Measurements from ENCODE around the gene B3GNT9. TPM values are rescaled to one million over a fixed set of nuclear protein-coding genes. Genes with fewer than 3 reads are reported as not detected.

The B3GNT9 gene
- polyA plus RNA-seq, 1 of the 3 experiments (the other 2 are of a cell fraction), result 9.9 TPM

DNA sequence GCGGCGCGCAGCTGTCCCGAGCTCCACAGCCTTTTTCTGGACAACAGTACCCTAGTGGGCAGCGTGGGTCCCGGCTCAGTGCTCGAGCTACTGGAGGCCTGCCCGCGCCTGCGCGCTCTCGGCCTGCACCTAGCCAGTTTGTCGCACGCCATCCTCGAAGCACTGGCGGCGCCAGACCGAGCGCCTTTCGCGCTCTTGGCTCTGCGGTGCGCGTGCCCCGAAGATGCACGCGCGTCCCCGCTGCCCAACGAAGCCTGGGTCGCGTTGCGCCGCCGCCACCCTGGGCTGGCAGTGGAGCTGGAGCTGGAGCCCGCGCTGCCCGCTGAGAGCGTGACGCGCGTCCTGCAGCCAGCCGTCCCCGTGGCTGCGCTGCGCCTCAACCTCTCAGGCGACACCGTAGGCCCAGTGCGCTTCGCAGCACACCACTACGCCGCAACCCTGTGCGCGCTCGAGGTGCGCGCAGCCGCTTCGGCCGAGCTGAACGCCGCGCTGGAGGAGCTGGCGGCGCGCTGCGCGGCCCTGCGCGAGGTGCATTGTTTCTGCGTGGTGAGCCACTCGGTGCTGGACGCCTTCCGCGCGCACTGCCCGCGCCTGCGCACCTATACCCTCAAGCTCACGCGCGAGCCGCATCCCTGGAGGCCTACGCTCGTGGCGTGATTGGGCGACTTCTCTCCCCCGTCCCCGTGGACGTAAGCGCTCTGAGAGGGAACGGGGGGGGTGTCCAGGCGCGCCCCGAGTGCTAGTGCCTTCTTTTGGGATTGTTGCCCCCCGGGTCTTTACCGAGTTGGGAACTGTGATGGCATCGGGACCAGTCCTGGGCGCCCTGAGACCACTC, 12.6 kb upstream of the B3GNT9 start:
- TF ChIP-seq NRF1 (IDR thresholded peaks at IDR 0.05; ENCODE audit: low read depth, low read length) (peak; percentile 72), JUND (IDR thresholded peaks at IDR 0.05) (no peak), CHD2 (IDR thresholded peaks at IDR 0.05; ENCODE audit: low read length, partially characterized antibody) (peak; percentile 41)
- Histone ChIP-seq H3K9me3 (no peaks in the 10 kb centered on the region), H3K79me2 (ENCODE audit: insufficient read depth) (no peaks in the 10 kb centered on the region), H2AFZ (ENCODE audit: low read depth) (no peak overlapping the region), H3K4me1 (ENCODE audit: control insufficient read depth in 1 of 2, insufficient read depth in 2 of 2, low read depth in 1 of 2, low read length in 1 of 2) (peaks cover 4 to 30% of the 10 kb centered on the region in 2 experiments; a peak in 1 of 4 replicates), H3K27me3 (ENCODE audit: insufficient read depth) (no peaks in the 10 kb centered on the region), H4K20me1 (ENCODE audit: insufficient read depth) (no peaks in the 10 kb centered on the region), H3K9ac (no peak overlapping the region), H3K27ac (ENCODE audit: low read depth in 2 of 2, low read length in 1 of 2) (peak overlapping the region in 1 of 2 experiments; percentile 90; a peak in 2 of 4 replicates), H3K36me3 (replicated peaks in 1 of 2; ENCODE audit: control insufficient read depth in 1 of 2, insufficient read depth in 2 of 2, low read length in 1 of 2) (no peaks in the 10 kb centered on the region), H3K9me2 (no peaks in the 10 kb centered on the region), H3K4me3 (ENCODE audit: low read depth in 2 of 2, low read length in 1 of 2) (peak overlapping the region in 1 of 2 experiments; percentile 49; a peak in 2 of 4 replicates), H3K4me2 (peak overlapping the region; percentile 15; the same call in 1 of the 2 replicates), H3F3A (replicated peaks; ENCODE audit: insufficient read depth) (peaks cover 14% of the 10 kb centered on the region)
- CTCF ChIA-PET, result interaction anchor here (1.1 to 14.2 kb wide), 12 partner anchors 8 to 209 kb away, joined by 4 to 470 read pairs (median 8); partner anchors contain the start of genes B3GNT9 and CBFB
- DNase-seq, result peak; percentile 83
- POLR2A ChIA-PET, result interaction anchor here (1.3 to 3.9 kb wide), 5 partner anchors 11 to 22 kb away, joined by 3 to 37 read pairs (median 6); partner anchors contain the start of gene B3GNT9
- 31% methylated on average over 39 of the region's 99 CpGs for WGBS (ENCODE audit: low lambda C conversion rate)

DNA sequence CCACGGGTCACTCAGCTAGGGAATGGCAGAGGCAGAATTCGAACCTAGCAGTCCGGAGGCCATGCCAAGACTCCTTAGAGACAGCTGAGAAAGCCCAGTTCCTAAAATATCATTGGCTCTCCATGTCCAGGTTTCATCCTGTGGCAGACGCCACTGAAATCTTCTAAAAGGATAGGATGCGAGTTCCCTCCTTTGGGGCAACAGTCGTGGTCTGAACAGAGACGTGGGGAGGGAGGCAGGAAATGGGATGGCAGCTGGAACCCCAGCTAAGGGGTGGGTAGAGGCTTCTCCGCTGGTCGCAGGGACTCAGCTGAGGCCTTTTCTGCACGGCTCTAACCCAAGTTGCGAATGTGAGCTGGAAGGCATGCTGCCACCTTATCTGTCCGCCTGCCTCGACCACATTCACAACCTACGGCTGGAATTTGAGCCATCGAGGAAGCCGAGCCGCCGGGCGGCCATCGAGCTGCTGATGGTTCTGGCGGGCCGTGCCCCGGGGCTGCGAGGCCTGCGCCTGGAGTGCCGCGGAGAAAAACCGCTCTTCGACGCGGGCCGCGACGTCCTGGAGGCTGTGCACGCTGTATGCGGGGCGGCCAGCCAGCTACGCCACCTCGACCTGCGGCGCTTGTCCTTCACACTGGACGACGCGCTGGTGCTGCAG, 11.8 kb upstream of the B3GNT9 start:
- Histone ChIP-seq H3K36me3 (replicated peaks in 1 of 2; ENCODE audit: control insufficient read depth in 1 of 2, insufficient read depth in 2 of 2, low read length in 1 of 2) (no peaks in the 10 kb centered on the region), H3K4me3 (ENCODE audit: low read depth in 2 of 2, low read length in 1 of 2) (no peak overlapping the region; a peak in 1 of 4 replicates), H3K9me2 (no peaks in the 10 kb centered on the region), H3K27ac (ENCODE audit: low read depth in 2 of 2, low read length in 1 of 2) (peak overlapping the region in 1 of 2 experiments; percentile 90; a peak in 2 of 4 replicates), H4K20me1 (ENCODE audit: insufficient read depth) (0 out of 2 replicates have a peak, but pooled peaks cover 2% of the 10 kb centered on the region), H3K9me3 (no peaks in the 10 kb centered on the region), H3K4me1 (ENCODE audit: control insufficient read depth in 1 of 2, insufficient read depth in 2 of 2, low read depth in 1 of 2, low read length in 1 of 2) (peaks cover 4 to 30% of the 10 kb centered on the region in 2 experiments; a peak in 1 of 4 replicates), H3K4me2 (no peak overlapping the region), H3K79me2 (ENCODE audit: insufficient read depth) (no peaks in the 10 kb centered on the region), H3K9ac (no peak overlapping the region), H3K27me3 (ENCODE audit: insufficient read depth) (no peaks in the 10 kb centered on the region), H3F3A (replicated peaks; ENCODE audit: insufficient read depth) (peaks cover 12% of the 10 kb centered on the region), H2AFZ (ENCODE audit: low read depth) (no peak overlapping the region)
- 89% methylated on average over 43 of the region's 44 CpGs for WGBS (ENCODE audit: low lambda C conversion rate)
- TF ChIP-seq FOXJ3 (CRISPR knock-in tag; IDR thresholded peaks at IDR 0.05) (no peak), CHD2 (IDR thresholded peaks at IDR 0.05; ENCODE audit: low read length, partially characterized antibody) (no peak), RFX5 (IDR thresholded peaks at IDR 0.05; ENCODE audit: low read length) (peak; percentile 96)
- ChIA-PET CTCF (interaction anchor here (0.9 to 14.2 kb wide), 13 partner anchors 7 to 210 kb away, joined by 3 to 470 read pairs (median 8); partner anchors contain the start of genes B3GNT9 and CBFB), POLR2A (interaction anchor here (1.6 to 3.9 kb wide), 4 partner anchors 11 to 23 kb away, joined by 4 to 37 read pairs (median 8); partner anchors contain the start of gene B3GNT9)
- DNase-seq, result no peak

DNA sequence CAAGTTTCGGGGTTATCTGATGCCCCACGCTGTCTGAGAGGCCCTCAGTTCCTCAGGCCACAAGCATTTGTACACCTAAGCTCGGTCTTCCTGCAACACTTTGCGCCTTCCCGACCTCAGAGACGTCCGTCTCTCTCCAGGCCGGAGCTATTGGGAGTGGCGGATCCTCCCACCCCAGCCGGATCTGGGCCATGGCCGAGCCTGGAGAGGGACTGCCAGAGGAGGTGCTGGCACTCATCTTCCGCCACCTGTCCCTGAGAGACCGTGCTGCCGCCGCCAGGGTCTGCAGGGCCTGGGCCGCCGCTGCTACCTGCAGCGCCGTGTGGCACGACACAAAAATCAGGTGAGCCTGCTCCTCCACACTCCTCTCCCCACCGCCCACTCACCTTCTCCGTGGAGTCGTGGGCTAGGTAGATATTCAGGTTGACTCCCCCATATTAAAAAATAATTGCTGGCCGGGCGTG, 10.8 kb upstream of the B3GNT9 start:
- Histone ChIP-seq H3K4me1 (ENCODE audit: control insufficient read depth in 1 of 2, insufficient read depth in 2 of 2, low read depth in 1 of 2, low read length in 1 of 2) (peaks cover 4 to 30% of the 10 kb centered on the region in 2 experiments; a peak in 1 of 4 replicates), H4K20me1 (ENCODE audit: insufficient read depth) (peaks cover 10% of the 10 kb centered on the region; the same call in 1 of the 2 replicates)
- TF ChIP-seq RCOR1 (IDR thresholded peaks at IDR 0.05; ENCODE audit: low read length) (no peak), JUND (IDR thresholded peaks at IDR 0.05) (no peak), TCF12 (IDR thresholded peaks at IDR 0.05) (no peak), ZBTB33 (IDR thresholded peaks at IDR 0.05; ENCODE audit: borderline replicate concordance, low read depth) (no peak), EZH2phosphoT487 (IDR thresholded peaks at IDR 0.05; ENCODE audit: borderline replicate concordance, low read depth) (no peak), TEAD4 (IDR thresholded peaks at IDR 0.05; ENCODE audit: borderline replicate concordance, insufficient read depth) (no peak), GABPA (IDR thresholded peaks at IDR 0.05; ENCODE audit: low read depth) (no peak), EP300 (IDR thresholded peaks at IDR 0.05; ENCODE audit: borderline replicate concordance in 1 of 2, low read depth in 1 of 2, low read length in 1 of 2) (no peak)
- TF ChIP-seq, protein P1, sequence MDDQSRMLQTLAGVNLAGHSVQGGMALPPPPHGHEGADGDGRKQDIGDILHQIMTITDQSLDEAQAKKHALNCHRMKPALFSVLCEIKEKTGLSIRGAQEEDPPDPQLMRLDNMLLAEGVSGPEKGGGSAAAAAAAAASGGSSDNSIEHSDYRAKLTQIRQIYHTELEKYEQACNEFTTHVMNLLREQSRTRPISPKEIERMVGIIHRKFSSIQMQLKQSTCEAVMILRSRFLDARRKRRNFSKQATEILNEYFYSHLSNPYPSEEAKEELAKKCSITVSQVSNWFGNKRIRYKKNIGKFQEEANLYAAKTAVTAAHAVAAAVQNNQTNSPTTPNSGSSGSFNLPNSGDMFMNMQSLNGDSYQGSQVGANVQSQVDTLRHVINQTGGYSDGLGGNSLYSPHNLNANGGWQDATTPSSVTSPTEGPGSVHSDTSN (IDR thresholded peaks at IDR 0.05), result no peak

More for the DNA sequence above, 10.8 kb upstream of the B3GNT9 start:
- Histone ChIP-seq H3K4me2 (peak overlapping the region; percentile 88; the same call in 1 of the 2 replicates), H3K79me2 (ENCODE audit: insufficient read depth) (no peaks in the 10 kb centered on the region), H3K4me3 (ENCODE audit: low read depth in 2 of 2, low read length in 1 of 2) (peak overlapping the region in 1 of 2 experiments; percentile 93; a peak in 1 of 4 replicates), H3K36me3 (replicated peaks in 1 of 2; ENCODE audit: control insufficient read depth in 1 of 2, insufficient read depth in 2 of 2, low read length in 1 of 2) (no peaks in the 10 kb centered on the region), H2AFZ (ENCODE audit: low read depth) (no peak overlapping the region), H3K9ac (no peak overlapping the region), H3K27me3 (ENCODE audit: insufficient read depth) (no peaks in the 10 kb centered on the region), H3F3A (replicated peaks; ENCODE audit: insufficient read depth) (peaks cover 14% of the 10 kb centered on the region), H3K9me2 (no peaks in the 10 kb centered on the region), H3K27ac (ENCODE audit: low read depth in 2 of 2, low read length in 1 of 2) (no peak overlapping the region), H3K9me3 (no peaks in the 10 kb centered on the region)
- WGBS (ENCODE audit: low lambda C conversion rate), result 97% methylated on average over 21 of the region's 25 CpGs
- POLR2A ChIA-PET, result interaction anchor here (2.5 to 3.9 kb wide), 3 partner anchors 8 to 13 kb away, joined by 6 to 37 read pairs (median 15); partner anchors contain the start of genes B3GNT9 and NOL3
- CTCF ChIA-PET, result interaction anchor here (0.9 to 14.2 kb wide), 4 partner anchors 8 to 140 kb away, joined by 5 to 470 read pairs (median 20); partner anchors contain the start of genes CBFB and NOL3
- no peak for DNase-seq

Data from SK-N-SH (cell line).